Large intestine (tissue), 3 donors: ENCODE results near the gene IL18R1. TPM values are rescaled to one million over a fixed set of nuclear protein-coding genes. Genes with fewer than 3 reads are reported as not detected.
A peak's percentile ranks its signal among the peaks of the same experiment; 100 is the strongest.

ENCODE experiments used
- DNase-seq, 2 donors: peaks; one replicate each; pipeline versions ENCODE4 v3.0.0 to v3.0.0-alpha.2; 2013
- H3K27ac ChIP-seq: one replicate; pipeline ENCODE4 v1.5.1; 2013; ENCODE audit warnings: low read length
- H3K27me3 ChIP-seq: 2 replicates; pipeline ENCODE4 v1.6.1; 2013; ENCODE audit warnings: low read length; ENCODE audit not compliant: control insufficient read depth, insufficient read depth
- H3K36me3 ChIP-seq: 2 replicates; pipeline ENCODE4 v1.6.1; 2013; ENCODE audit warnings: low read length; ENCODE audit not compliant: control insufficient read depth, insufficient read depth
- H3K4me1 ChIP-seq: one replicate; pipeline ENCODE4 v1.6.1; 2013; ENCODE audit warnings: low read length; ENCODE audit not compliant: control insufficient read depth, insufficient read depth
- H3K4me3 ChIP-seq: one replicate; pipeline ENCODE4 v1.5.1; 2013; ENCODE audit warnings: low read length
- H3K9me3 ChIP-seq: one replicate; pipeline ENCODE4 v1.6.1; 2013; ENCODE audit warnings: mild to moderate bottlenecking, low read depth, low read length, moderate library complexity; ENCODE audit not compliant: control insufficient read depth
- WGBS: methylation state at CpG from one replicate; pipeline ENCODE4 v1.1.5; 2013; ENCODE audit warnings: low lambda C conversion rate; ENCODE audit not compliant: insufficient coverage; 5-methylcytosine and 5-hydroxymethylcytosine counted together
- polyA plus RNA-seq: library from polyadenylated mRNA; unstranded; fragments of 120-200 nt; gene quantifications from one replicate; pipeline ENCODE4 v1.2.1, GENCODE V29; 2013

The IL18R1 gene
- polyA plus RNA-seq, 1 donor: 6.9 TPM

DNA sequence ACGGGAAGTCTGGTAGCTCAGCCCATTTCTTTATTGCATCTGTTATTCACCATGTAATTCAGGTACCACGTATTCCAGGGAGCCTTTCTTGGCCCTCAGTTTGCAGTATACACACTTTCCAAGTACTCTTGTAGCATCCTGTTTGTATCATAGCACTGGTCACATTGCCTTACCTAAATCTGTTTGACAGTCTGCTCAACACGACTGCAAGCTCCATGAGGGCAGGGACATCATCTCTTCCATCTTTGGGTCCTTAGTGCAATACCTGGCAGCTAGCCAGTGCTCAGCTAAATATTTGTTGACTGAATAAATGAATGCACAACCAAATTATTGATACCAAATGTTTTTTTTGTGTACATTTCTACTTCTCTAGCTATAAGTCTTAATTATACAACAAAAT, 11.2 kb upstream of the IL18R1 start:
- 100% methylated on average over 1 of the region's 3 CpGs for WGBS
- no peak overlapping the region for H3K4me3 ChIP-seq
- no peaks in the 10 kb centered on the region for H3K4me1 ChIP-seq
- H3K27ac ChIP-seq: no peak overlapping the region
- DNase-seq: no peak
- no peaks in the 10 kb centered on the region for H3K9me3 ChIP-seq
- H3K36me3 ChIP-seq: no peaks in the 10 kb centered on the region
- peaks cover 7% of the 10 kb centered on the region for H3K27me3 ChIP-seq

DNA sequence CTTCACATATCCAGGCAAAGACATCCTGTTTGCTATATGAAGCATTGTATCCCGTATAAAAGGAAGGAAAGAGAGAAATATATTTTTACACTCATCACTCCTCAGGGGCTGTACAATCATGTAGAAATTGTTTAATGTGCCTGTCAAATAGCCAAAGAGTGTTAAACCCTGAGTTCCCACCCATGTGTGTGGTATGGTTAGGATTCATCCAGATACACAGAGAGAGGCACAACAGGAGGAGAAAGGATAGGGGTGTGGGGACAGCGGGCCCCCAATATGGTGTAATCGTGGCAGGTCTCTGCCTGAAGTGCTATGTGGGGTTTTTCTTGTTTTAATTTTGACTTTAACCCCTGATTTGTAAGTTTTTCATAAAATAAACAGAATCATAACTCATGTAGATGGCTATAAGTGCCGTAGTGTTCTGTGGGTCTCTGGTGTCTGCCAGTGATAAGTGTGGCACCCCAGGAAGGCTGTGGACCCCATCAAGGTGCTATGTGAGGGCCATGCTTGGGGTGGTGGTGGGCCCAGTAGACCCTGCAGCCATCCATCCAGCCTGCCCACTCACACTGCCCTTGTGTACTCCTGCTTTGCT, 10.2 kb upstream of the IL18R1 start:
- no peaks in the 10 kb centered on the region for H3K36me3 ChIP-seq
- no peaks in the 10 kb centered on the region for H3K4me1 ChIP-seq
- H3K9me3 ChIP-seq: no peaks in the 10 kb centered on the region
- H3K27ac ChIP-seq: no peak overlapping the region
- peaks cover 8% of the 10 kb centered on the region for H3K27me3 ChIP-seq
- WGBS: no CpG with 5 or more reads among the region's 4 CpGs
- H3K4me3 ChIP-seq: no peak overlapping the region
- no peak for DNase-seq

DNA sequence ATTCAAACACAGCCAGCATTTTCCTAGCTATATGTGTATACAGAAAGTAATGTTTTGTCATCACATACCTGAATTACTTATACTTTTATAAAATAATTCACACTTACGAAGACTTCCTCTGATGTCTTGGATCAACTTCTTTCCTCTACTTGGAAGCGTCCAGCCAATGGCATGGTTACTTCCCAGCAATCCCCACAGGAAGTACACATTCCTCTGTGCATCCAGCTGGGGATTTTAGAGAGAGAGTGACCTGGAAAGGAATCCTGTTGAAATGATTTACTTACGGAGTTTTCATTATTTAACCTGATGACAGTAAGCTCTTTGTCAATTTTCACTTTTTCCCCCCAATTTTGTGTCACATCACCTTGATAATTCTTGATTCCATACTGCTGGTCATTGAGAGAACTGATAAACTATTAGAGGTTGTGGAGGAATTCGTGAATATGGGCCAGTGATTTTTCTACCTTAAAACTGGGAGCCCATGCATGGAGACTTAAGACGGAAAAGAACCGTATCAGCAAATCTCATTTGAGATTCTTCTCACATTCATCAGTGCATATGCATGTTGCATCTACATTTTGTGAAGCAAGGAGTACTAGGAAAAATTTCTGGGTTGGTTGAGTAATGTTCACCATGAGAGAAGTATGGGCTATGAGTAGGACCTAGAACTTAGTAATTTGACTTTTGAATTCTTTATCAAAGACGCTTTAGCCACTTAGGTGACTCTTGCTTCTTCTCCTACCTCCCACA, 9.0 kb upstream of the IL18R1 start:
- no peaks in the 10 kb centered on the region for H3K36me3 ChIP-seq
- H3K4me3 ChIP-seq: no peak overlapping the region
- no peaks in the 10 kb centered on the region for H3K4me1 ChIP-seq
- 90% methylated on average over 3 of the region's 7 CpGs for WGBS
- no peak for DNase-seq
- no peak overlapping the region for H3K27ac ChIP-seq
- no peaks in the 10 kb centered on the region for H3K9me3 ChIP-seq
- peaks cover 12% of the 10 kb centered on the region for H3K27me3 ChIP-seq

DNA sequence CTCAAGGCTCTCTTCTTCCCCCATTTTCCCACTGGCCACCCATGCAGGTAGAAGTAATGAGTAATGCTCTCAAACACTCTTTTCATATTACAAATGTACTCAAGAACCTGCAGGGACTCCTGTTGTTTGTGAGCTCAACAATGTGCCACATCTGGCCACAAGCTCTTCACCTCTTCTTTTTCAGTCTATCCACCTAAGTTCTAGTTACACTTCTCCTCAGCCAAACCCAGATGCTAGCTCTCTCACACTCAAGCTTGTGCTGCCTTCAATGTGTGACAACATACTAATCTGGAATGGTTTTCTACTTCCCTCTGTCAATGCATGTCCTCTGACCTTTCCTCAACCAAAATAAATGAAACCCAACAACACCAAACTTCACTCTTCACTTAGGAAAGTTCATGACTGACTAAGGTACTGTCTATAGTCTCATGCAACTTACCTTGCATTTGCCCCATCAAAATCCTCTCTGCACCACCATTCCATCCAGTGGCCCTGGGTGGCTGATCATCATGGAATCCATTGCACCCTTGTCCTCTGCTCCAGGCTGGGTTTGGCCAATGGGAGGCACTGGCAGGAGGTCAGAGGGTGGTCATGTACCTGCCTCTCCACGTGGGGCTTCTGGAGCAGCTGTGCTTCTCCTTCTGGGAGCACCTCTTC, 5.3 kb upstream of the IL18R1 start:
- no peaks in the 10 kb centered on the region for H3K4me1 ChIP-seq
- H3K36me3 ChIP-seq: no peaks in the 10 kb centered on the region
- H3K27ac ChIP-seq: no peak overlapping the region
- DNase-seq: no peak
- no peaks in the 10 kb centered on the region for H3K9me3 ChIP-seq
- H3K27me3 ChIP-seq: peaks cover 8% of the 10 kb centered on the region
- WGBS: no CpG with 5 or more reads among the region's 1 CpG
- no peak overlapping the region for H3K4me3 ChIP-seq

DNA sequence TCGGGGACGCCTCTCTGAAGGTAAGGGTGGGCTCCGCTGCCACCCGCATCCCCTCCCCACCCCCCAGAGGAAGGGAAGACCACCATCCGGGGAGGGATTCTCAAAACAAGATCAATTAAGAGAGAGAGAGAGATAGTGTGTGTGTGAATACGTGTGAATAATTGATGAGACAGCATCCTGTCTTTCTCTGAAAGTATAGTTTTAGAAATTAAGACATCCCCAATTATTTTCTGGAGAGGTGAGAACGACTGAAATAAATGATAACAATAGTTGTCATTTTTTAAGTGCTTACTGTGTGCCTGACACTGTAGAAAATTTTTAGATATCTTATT, 751 bp downstream of the IL18R1 start:
- Histone ChIP-seq H3K4me1 (no peaks in the 10 kb centered on the region), H3K27me3 (peaks cover 3% of the 10 kb centered on the region), H3K27ac (no peak overlapping the region), H3K9me3 (no peaks in the 10 kb centered on the region), H3K4me3 (peak overlapping the region; percentile 74), H3K36me3 (no peaks in the 10 kb centered on the region)
- no peak for DNase-seq
- WGBS: 40% methylated on average over 2 of the region's 7 CpGs

DNA sequence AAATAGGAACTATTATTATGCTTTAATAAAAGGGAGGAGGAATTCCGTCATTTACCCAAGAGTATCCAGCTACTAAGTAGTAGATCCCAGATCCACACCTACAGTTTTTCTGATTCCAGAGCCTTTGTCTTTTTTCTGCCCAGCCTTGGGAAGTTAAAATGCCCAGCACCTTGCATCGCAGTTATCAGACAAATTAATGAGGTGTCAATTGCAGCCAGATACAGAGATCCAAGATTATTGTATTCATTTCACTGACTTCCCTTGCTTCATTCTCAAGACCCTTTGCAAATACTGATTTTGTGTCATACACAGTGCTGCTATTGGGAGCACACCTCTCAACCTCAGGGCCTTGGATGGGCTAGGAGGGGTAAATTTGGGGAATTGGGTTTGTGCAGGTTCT, 1.1 kb downstream of the IL18R1 start:
- peaks cover 2% of the 10 kb centered on the region for H3K27me3 ChIP-seq
- DNase-seq: no peak
- no CpG with 5 or more reads among the region's 2 CpGs for WGBS
- no peaks in the 10 kb centered on the region for H3K36me3 ChIP-seq
- H3K27ac ChIP-seq: no peak overlapping the region
- H3K4me1 ChIP-seq: no peaks in the 10 kb centered on the region
- no peak overlapping the region for H3K4me3 ChIP-seq
- H3K9me3 ChIP-seq: no peaks in the 10 kb centered on the region

DNA sequence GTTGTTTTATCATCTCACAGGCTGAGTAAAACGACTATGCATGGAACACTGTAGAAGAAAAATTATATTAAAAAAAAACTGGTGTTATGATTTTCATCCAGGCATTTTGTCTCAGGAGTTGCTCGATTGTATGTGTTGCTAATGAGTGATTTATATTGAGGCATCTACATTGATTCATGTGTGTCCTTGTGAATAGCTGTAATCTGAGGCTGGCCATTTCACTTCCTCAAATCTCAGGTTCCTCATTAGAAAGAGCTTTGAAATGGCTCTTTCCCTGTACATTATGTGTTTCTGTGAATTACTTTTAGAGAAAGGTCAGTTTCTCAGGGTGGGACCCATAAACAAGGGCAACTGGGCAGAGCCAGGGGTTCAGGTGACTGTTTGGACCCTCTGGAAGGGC, 2.3 kb downstream of the IL18R1 start:
- H3K36me3 ChIP-seq: no peaks in the 10 kb centered on the region
- no peak overlapping the region for H3K4me3 ChIP-seq
- 90% methylated on average over 2 of the region's 2 CpGs for WGBS
- H3K9me3 ChIP-seq: no peaks in the 10 kb centered on the region
- DNase-seq: no peak
- H3K27me3 ChIP-seq: no peaks in the 10 kb centered on the region
- H3K27ac ChIP-seq: no peak overlapping the region
- H3K4me1 ChIP-seq: no peaks in the 10 kb centered on the region

DNA sequence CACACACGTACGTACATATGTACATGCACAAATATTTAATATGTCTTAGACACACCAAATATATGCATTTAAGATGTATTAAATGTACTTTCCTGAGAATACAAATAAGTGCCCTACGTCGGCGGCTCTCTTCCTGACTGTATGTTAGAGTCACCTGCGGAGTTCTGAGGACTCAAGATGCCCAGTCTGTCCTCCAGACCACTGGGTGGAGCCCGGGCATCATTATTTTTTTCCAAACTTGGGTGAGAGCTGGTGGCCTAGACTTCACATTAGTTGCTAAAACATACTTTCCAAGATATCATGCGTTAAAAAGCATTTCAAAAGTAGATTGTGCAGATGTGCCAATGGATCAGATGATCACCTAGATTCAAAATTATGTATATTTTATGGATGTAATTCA, 2.9 kb downstream of the IL18R1 start:
- Histone ChIP-seq H3K4me3 (no peak overlapping the region), H3K9me3 (no peaks in the 10 kb centered on the region), H3K27ac (no peak overlapping the region), H3K4me1 (no peaks in the 10 kb centered on the region), H3K27me3 (no peaks in the 10 kb centered on the region), H3K36me3 (no peaks in the 10 kb centered on the region)
- WGBS: no CpG with 5 or more reads among the region's 8 CpGs
- no peak for DNase-seq

DNA sequence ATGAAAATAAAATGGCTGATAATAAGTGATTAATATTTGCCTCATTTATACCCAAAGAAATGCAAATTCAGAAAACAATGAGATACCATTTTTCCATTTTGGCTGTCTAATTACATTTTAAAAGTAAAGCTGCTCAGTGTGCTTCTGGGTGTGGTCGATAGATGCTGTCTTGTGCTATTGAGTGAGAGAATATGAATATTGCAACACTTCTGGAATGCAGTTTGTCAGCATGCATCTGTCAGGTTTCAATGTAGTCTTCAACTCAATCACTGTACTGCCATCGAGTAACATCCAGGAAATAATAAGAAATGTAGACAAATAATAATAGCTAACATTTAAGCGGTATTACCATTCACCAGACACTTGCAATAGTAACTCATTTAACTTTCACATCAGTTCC, 3.9 kb downstream of the IL18R1 start:
- Histone ChIP-seq H3K9me3 (no peaks in the 10 kb centered on the region), H3K4me3 (no peak overlapping the region), H3K27me3 (no peaks in the 10 kb centered on the region), H3K27ac (no peak overlapping the region), H3K4me1 (no peaks in the 10 kb centered on the region), H3K36me3 (no peaks in the 10 kb centered on the region)
- DNase-seq: peak; percentile 11 to 23
- WGBS: 82% methylated on average over 3 of the region's 3 CpGs

DNA sequence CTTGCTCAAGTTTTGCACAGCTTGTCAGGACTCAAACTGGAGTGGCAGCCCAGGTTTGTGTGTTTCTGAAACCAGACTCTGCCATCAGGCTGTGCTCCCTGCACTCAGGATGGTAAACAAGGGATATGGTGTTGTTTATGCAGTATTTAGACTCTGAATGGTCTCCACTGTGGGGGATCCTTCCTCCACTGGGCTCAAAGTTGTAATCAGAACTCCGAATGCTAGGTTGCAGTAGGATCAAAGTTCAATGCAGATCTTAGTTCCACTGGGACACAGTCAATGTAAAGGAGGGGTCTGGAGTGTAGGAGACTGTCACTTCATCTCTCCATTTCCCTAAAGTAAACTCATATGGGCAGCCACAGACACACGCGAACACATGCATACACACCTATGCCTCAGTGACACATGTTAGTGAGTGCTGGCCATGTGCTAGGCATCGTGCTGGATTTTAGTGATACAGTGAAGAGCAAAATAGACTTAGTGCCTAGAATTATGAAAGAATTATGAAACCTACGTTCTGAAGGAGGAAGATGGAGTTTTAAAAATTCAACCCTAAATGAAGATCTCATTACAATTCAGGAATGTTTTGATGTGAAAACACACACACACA, 6.1 kb downstream of the IL18R1 start:
- WGBS: 86% methylated on average over 2 of the region's 5 CpGs
- DNase-seq: no peak
- H3K9me3 ChIP-seq: peaks cover 3% of the 10 kb centered on the region
- H3K4me3 ChIP-seq: no peak overlapping the region
- no peak overlapping the region for H3K27ac ChIP-seq
- H3K27me3 ChIP-seq: no peaks in the 10 kb centered on the region
- no peaks in the 10 kb centered on the region for H3K36me3 ChIP-seq
- no peaks in the 10 kb centered on the region for H3K4me1 ChIP-seq
